CD4-positive, alpha-beta memory T cell (primary cell): ENCODE results near the gene MAP10. TPM values are rescaled to one million over a fixed set of nuclear protein-coding genes. Genes with fewer than 3 reads are reported as not detected.

Experiments used
- CTCF ChIA-PET: fragments of 350-600 bp; sonication (Branson Sonifier 250); formaldehyde crosslinking; loops from one replicate; lab custom pipeline; 2021; ENCODE audit warnings: inconsistent platforms; ENCODE audit not compliant: partially characterized antibody; lab: Charles Lee
- POLR2A ChIA-PET: fragments of 350-600 bp; sonication (Branson Sonifier 250); formaldehyde crosslinking; loops from one replicate; lab custom pipeline; 2021; ENCODE audit not compliant: partially characterized antibody; lab: Charles Lee
- DNase-seq, 5 donors: peaks; one replicate each; pipeline versions ENCODE4 v3.0.0 to v3.0.0-alpha.2; 2020 to 2022; ENCODE audit warnings: mixed read lengths in 1 of 5
- H3K27ac ChIP-seq: one replicate; pipeline ENCODE4 v1.7.0; 2013; ENCODE audit warnings: low read depth, low read length
- H3K27me3 ChIP-seq: 2 replicates; pipeline ENCODE4 v1.7.0; 2013; ENCODE audit warnings: mild to moderate bottlenecking, low read length, moderate library complexity; ENCODE audit not compliant: insufficient read depth
- H3K36me3 ChIP-seq: 2 replicates; pipeline ENCODE4 v1.7.0; 2013; ENCODE audit warnings: mild to moderate bottlenecking, low read length, moderate library complexity; ENCODE audit not compliant: insufficient read depth
- H3K4me1 ChIP-seq: 2 replicates; pipeline ENCODE4 v1.7.0; 2013; ENCODE audit warnings: mild to moderate bottlenecking, low read length, moderate library complexity; ENCODE audit not compliant: insufficient read depth
- H3K4me3 ChIP-seq, 2 donors: one replicate each; pipeline ENCODE4 v1.7.0; 2013; ENCODE audit warnings: low read length in 2 of 2, mild to moderate bottlenecking in 1 of 2
- H3K9me3 ChIP-seq, 2 donors: one replicate each; pipeline ENCODE4 v1.7.0; 2013; ENCODE audit warnings: low read length in 2 of 2, control low read depth in 1 of 2; ENCODE audit not compliant: control insufficient read depth in 1 of 2
- H3K27ac Mint-ChIP-seq, 7 donors: one replicate each; pipeline ENCODE4 v1.8.0; 2020 to 2021; ENCODE audit warnings: mixed read lengths in 7 of 7, mild to moderate bottlenecking in 6 of 7, inconsistent platforms in 3 of 7, moderate library complexity in 3 of 7
- H3K27me3 Mint-ChIP-seq, 2 donors: one replicate each; pipeline ENCODE4 v1.8.0; 2020 to 2021; ENCODE audit warnings: mixed read lengths in 2 of 2
- H3K36me3 Mint-ChIP-seq, 2 donors: one replicate each; pipeline ENCODE4 v1.8.0; 2020 to 2021; ENCODE audit warnings: mixed read lengths in 2 of 2, inconsistent platforms in 1 of 2, mild to moderate bottlenecking in 1 of 2
- H3K4me1 Mint-ChIP-seq, 4 donors: one replicate each; pipeline ENCODE4 v1.8.0; 2020 to 2021; ENCODE audit warnings: mixed read lengths in 4 of 4, mild to moderate bottlenecking in 1 of 4
- H3K4me3 Mint-ChIP-seq, 8 donors: one replicate each; pipeline ENCODE4 v1.8.0; 2020 to 2021; ENCODE audit warnings: mixed read lengths in 8 of 8, mild to moderate bottlenecking in 7 of 8, moderate library complexity in 6 of 8, inconsistent platforms in 3 of 8
- H3K9me3 Mint-ChIP-seq, 8 donors: one replicate each; pipeline ENCODE4 v1.8.0; 2020 to 2021; ENCODE audit warnings: mixed read lengths in 8 of 8, mild to moderate bottlenecking in 5 of 8, inconsistent platforms in 3 of 8, moderate library complexity in 1 of 8
- intact Hi-C: fragments of 100-400 bp; cut with micrococcal nuclease; formaldehyde crosslinking; loops from one replicate; pipeline ENCODE4 v1.15.1; 2023
- polyA plus RNA-seq, 2 donors: library from polyadenylated mRNA; unstranded; fragments of 300-500 nt; fragmentation: Illumina TruSeq; gene quantifications; one replicate each; pipeline ENCODE4 v1.2.3, GENCODE V29; 2021
- total RNA-seq, 2 experiments: library from RNA; stranded (reverse); gene quantifications; one replicate each; pipeline ENCODE4 v1.2.3, GENCODE V29; 2021

Gene MAP10
- total and polyA plus RNA-seq, 4 experiments from 2014 or later = 0.48 to 3.1 (median 2.3) TPM

DNA sequence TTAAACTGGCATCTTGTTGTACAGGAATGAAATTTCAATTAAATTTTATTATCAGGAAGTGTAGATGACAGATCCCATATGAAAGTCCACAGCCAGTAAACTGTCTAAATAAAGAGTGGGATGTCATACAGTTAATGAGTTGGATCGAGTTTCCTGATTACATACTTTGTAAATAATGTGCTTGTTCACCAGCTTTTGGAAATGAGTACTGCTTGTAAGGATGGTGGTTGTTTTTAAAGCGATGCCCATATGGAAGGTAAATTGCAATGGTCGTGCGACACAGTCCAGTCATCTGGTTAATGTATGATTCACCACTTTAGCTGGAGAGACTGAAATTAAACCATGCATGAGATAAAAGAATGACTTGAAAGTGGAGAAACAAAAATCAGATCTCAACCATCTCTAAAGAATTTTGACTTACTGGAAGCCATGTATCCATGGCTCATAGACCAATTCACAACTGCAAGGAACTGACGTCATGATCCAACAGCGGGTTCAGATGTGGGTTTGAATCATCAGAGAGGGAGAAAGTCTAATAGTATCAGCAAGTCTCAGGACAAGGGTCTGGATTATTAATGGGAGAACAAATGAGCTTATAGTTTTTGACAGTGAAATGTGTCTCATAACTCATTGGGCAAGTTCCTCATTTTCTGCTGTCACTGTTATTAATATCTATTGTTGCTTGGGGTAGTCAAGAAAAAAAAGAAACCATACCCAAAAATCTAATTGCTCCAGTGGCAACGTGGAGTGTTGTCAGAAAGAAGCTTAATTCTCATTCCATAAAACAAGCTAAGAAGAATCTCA is 49.0 kb downstream of the MAP10 start:
- POLR2A ChIA-PET = no interaction called here
- H3K9me3 Mint-ChIP-seq = no peaks in the 10 kb centered on the region

DNA sequence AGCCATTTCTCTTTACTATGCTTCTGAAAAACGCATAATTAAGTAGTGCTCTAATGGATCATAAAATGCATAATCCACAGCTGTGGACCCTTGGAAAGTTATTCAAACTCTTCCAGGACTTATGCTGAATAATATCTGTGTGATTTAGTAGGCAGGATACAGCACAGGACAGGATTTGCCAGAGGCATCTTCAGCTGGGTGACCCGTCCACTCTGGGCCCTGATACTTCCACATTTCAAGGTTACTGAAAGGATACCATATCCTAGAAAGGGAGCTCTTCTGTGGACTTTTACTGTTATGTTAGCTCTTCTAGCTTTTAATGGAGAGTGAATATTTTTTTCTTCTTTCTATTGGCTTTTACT is 49.6 kb downstream of the MAP10 start:
- no peak overlapping the region for H3K27ac Mint-ChIP-seq
- H3K4me3 Mint-ChIP-seq = no peak overlapping the region
- no peaks in the 10 kb centered on the region for H3K9me3 Mint-ChIP-seq
- Histone ChIP-seq H3K27ac (no peak overlapping the region), H3K4me3 (no peak overlapping the region), H3K9me3 (no peaks in the 10 kb centered on the region), H3K36me3 (no peaks in the 10 kb centered on the region), H3K4me1 (no peaks in the 10 kb centered on the region), H3K27me3 (no peaks in the 10 kb centered on the region)
- ChIA-PET CTCF (interaction anchor here (0.6 kb wide), 1 partner anchor 16 kb away, joined by 3 read pairs; no protein-coding TSS in a partner anchor), POLR2A (no interaction called here)
- intact Hi-C loops = no loop called here
- DNase-seq = no peak
- no peaks in the 10 kb centered on the region for H3K4me1 Mint-ChIP-seq
- peaks cover 0 to 8% of the 10 kb centered on the region in 2 donors for H3K27me3 Mint-ChIP-seq
- H3K36me3 Mint-ChIP-seq = no peaks in the 10 kb centered on the region

More for the DNA sequence above, 49.0 kb downstream of the MAP10 start:
- Histone ChIP-seq H3K27me3 (no peaks in the 10 kb centered on the region), H3K4me1 (no peaks in the 10 kb centered on the region), H3K9me3 (no peaks in the 10 kb centered on the region), H3K36me3 (no peaks in the 10 kb centered on the region), H3K27ac (no peak overlapping the region), H3K4me3 (no peak overlapping the region)
- Mint-ChIP-seq H3K4me3 (no peak overlapping the region), H3K36me3 (no peaks in the 10 kb centered on the region), H3K27me3 (peaks cover 0 to 8% of the 10 kb centered on the region in 2 donors), H3K27ac (no peak overlapping the region), H3K4me1 (no peaks in the 10 kb centered on the region)
- no peak for DNase-seq
- intact Hi-C loops = no loop called here
- CTCF ChIA-PET = interaction anchor here (0.6 kb wide), 1 partner anchor 16 kb away, joined by 3 read pairs; no protein-coding TSS in a partner anchor

DNA sequence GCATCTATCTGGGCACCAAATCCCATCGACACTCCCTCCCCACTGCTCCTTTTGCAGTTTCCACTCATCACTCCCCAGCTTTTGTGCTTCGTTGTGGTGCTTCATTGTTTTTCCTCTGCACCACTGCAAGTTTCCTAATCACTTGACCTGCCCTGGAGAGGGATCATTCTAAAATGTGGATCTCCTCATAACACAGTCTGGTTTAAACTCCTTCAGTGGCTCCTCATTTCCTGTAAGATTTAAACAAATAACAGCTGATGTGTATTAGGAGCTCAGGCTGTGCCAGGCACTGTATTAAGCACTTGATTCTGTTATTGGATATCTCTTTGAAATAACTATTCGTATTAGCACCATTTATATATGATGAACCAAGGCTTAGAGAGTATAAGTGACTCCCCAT is 51.3 kb downstream of the MAP10 start:
- Histone ChIP-seq H3K27me3 (no peaks in the 10 kb centered on the region), H3K4me3 (no peak overlapping the region), H3K9me3 (no peaks in the 10 kb centered on the region), H3K4me1 (no peaks in the 10 kb centered on the region), H3K36me3 (no peaks in the 10 kb centered on the region), H3K27ac (no peak overlapping the region)
- Mint-ChIP-seq H3K9me3 (no peaks in the 10 kb centered on the region), H3K27ac (no peak overlapping the region), H3K4me1 (no peaks in the 10 kb centered on the region), H3K36me3 (no peaks in the 10 kb centered on the region), H3K27me3 (peaks cover 2 to 8% of the 10 kb centered on the region in 2 donors), H3K4me3 (no peak overlapping the region)
- CTCF ChIA-PET = no interaction called here
- DNase-seq = no peak
- POLR2A ChIA-PET = no interaction called here
- intact Hi-C loops = no loop called here

Other genes with a start within 250 kb of the MAP10 start
- gene SIPA1L2, start 175.3 kb upstream of the MAP10 start, total RNA-seq = 1 to 10 TPM in 1 of 2 experiments, under 1 TPM in 1; 0.94 to 1.6 TPM
- gene SIPA1L2, start 175.3 kb upstream of the MAP10 start, polyA plus RNA-seq = 1 to 10 TPM in 1 of 2 donors, under 1 TPM in 1; 0.20 to 1.1 TPM
- gene NTPCR, start 145.2 kb downstream of the MAP10 start, total RNA-seq = 10 to 100 TPM; 16.0 to 16.5 TPM
- gene NTPCR, start 145.2 kb downstream of the MAP10 start, polyA plus RNA-seq = 10 to 100 TPM; 32.1 to 61.6 TPM